Tibial nerve (tissue), 4 donors: ENCODE data around the gene TLR6. TPM values are rescaled to one million over a fixed set of nuclear protein-coding genes. Genes with fewer than 3 reads are reported as not detected.

Experiments used
- DNase-seq, 2 donors: peaks; one replicate each; pipeline ENCODE4 v3.0.0-alpha.2; 2019; ENCODE audit warnings: low spot score in 2 of 2
- H3K27ac ChIP-seq, 4 donors: fragments of 200-600 bp; sonication (generic) in 3 of 4; one replicate each; pipeline ENCODE4 v1.5.1; 2017 to 2019; ENCODE audit warnings: mild to moderate bottlenecking in 1 of 4
- H3K27me3 ChIP-seq, 2 donors: fragments of 200-600 bp; sonication (generic) in 1 of 2; one replicate each; pipeline versions ENCODE4 v1.5.1 to v1.6.0; 2017 to 2019
- H3K36me3 ChIP-seq, 3 donors: fragments of 200-600 bp; sonication (generic); one replicate each; pipeline ENCODE4 v1.5.1; 2018 to 2019
- H3K4me1 ChIP-seq, 4 donors: fragments of 200-600 bp; sonication (generic) in 3 of 4; one replicate each; pipeline ENCODE4 v1.5.1; 2017 to 2019
- H3K4me3 ChIP-seq, 4 donors: fragments of 200-600 bp; sonication (generic) in 3 of 4; one replicate each; pipeline ENCODE4 v1.5.1; 2017 to 2019; ENCODE audit warnings: mild to moderate bottlenecking in 1 of 4, moderate library complexity in 1 of 4
- H3K9me3 ChIP-seq, 4 donors: fragments of 200-600 bp; sonication (generic) in 3 of 4; one replicate each; pipeline ENCODE4 v1.5.1; 2017 to 2019
- EP300 ChIP-seq, 2 donors: sonication (generic); formaldehyde crosslinking; IDR thresholded peaks; one replicate each; pipeline ENCODE4 v1.6.1; 2017; ENCODE audit warnings: antibody characterized with exemption in 2 of 2, mild to moderate bottlenecking in 1 of 2
- POLR2A ChIP-seq, 2 donors: fragments of 450-650 bp; IDR thresholded peaks; one replicate each; pipeline ENCODE4 v1.6.1; 2017; ENCODE audit warnings: antibody characterized with exemption in 2 of 2, mild to moderate bottlenecking in 2 of 2, moderate library complexity in 2 of 2
- WGBS, 2 donors: methylation state at CpG; one replicate each; pipeline ENCODE4 v1.1.5; 2018; 5-methylcytosine and 5-hydroxymethylcytosine counted together
- total RNA-seq, 4 donors: library from RNA; depleted of rRNA; stranded (reverse); fragments of >200 nt; gene quantifications; one replicate each; pipeline ENCODE4 v1.1.0, GENCODE V29; 2016
- TF ChIP-seq, protein P1 (sequence below), 5 experiments: fragments of 200-600 bp in 3 of 5; fragments of 450-650 bp in 2 of 5; sonication (generic) in 3 of 5; IDR thresholded peaks; one replicate each; pipeline ENCODE4 v1.5.1; 2016 to 2019; ENCODE audit warnings: antibody characterized with exemption in 5 of 5, mild to moderate bottlenecking in 3 of 5, moderate library complexity in 2 of 5

TLR6 gene
- total RNA-seq, 4 donors from 2014 or later, result 4.2 to 8.6 (median 5.2) TPM

DNA sequence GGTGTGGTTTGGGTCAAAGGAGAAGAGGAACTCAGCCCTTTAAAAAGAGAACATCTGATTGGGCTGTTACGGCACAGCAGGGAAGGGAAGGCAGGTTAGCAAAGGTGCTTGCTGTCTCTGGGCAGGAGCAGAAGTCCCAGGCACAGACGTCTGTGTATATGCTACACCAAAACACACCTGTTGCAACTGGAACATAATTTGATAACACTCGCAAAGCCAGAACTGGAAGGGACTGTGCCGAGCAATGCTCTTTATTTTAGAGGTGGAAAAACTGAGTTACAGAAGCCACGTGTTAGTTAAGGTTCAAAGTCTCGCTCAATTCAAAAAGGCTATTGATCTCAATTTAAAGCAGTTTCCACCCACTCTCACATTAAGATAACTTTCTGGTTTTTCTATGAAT lies 8.8 kb upstream of the TLR6 start:
- Histone ChIP-seq H3K27ac (no peak overlapping the region), H3K9me3 (no peaks in the 10 kb centered on the region), H3K4me3 (no peak overlapping the region), H3K4me1 (peaks cover 0 to 27% (median 16%) of the 10 kb centered on the region in 4 donors), H3K36me3 (no peaks in the 10 kb centered on the region), H3K27me3 (no peaks in the 10 kb centered on the region)
- 78 to 79% methylated on average over 6 of the region's 6 CpGs for WGBS, 2 donors
- no peak for DNase-seq
- TF ChIP-seq, protein P1, sequence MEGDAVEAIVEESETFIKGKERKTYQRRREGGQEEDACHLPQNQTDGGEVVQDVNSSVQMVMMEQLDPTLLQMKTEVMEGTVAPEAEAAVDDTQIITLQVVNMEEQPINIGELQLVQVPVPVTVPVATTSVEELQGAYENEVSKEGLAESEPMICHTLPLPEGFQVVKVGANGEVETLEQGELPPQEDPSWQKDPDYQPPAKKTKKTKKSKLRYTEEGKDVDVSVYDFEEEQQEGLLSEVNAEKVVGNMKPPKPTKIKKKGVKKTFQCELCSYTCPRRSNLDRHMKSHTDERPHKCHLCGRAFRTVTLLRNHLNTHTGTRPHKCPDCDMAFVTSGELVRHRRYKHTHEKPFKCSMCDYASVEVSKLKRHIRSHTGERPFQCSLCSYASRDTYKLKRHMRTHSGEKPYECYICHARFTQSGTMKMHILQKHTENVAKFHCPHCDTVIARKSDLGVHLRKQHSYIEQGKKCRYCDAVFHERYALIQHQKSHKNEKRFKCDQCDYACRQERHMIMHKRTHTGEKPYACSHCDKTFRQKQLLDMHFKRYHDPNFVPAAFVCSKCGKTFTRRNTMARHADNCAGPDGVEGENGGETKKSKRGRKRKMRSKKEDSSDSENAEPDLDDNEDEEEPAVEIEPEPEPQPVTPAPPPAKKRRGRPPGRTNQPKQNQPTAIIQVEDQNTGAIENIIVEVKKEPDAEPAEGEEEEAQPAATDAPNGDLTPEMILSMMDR (IDR thresholded peaks at IDR 0.05), result no peak
- TF ChIP-seq POLR2A (IDR thresholded peaks at IDR 0.05) (no peak), EP300 (IDR thresholded peaks at IDR 0.05) (no peak)

DNA sequence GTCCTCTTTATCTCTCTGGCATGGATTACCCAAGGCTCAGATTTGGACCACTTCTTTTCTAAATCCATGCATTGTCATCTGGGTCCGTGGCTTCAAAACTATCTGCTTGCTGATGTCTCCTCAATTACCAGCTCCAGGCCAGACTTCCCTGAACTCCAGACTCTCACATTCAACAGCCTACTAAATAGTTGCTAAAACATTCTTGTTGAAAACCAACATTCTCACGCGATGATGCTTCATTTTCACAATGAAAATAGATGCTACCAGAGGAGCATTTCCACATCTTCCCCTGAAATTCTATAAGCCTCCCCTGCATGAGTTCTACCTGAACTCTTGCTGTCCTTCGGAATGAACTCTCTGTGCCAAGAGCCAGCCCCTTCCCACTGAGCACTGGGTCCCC lies 5.2 kb upstream of the TLR6 start:
- Histone ChIP-seq H3K36me3 (no peaks in the 10 kb centered on the region), H3K4me1 (peaks cover 0 to 17% (median 8%) of the 10 kb centered on the region in 4 donors), H3K4me3 (no peak overlapping the region), H3K27ac (no peak overlapping the region), H3K9me3 (no peaks in the 10 kb centered on the region), H3K27me3 (no peaks in the 10 kb centered on the region)
- TF ChIP-seq POLR2A (IDR thresholded peaks at IDR 0.05) (no peak), EP300 (IDR thresholded peaks at IDR 0.05) (no peak)
- TF ChIP-seq, protein P1 (IDR thresholded peaks at IDR 0.05), result no peak
- DNase-seq, result no peak
- WGBS, 2 donors, result 85 to 94% methylated on average over 4 of the region's 4 CpGs

GRCh38 chr4:38860788-38861424 lies 4.3 kb upstream of the TLR6 start:
- Histone ChIP-seq H3K27me3 (no peaks in the 10 kb centered on the region), H3K27ac (no peak overlapping the region), H3K4me3 (no peak overlapping the region), H3K36me3 (no peaks in the 10 kb centered on the region), H3K4me1 (peaks cover 0 to 22% (median 8%) of the 10 kb centered on the region in 4 donors), H3K9me3 (no peaks in the 10 kb centered on the region)
- DNase-seq, result no peak
- TF ChIP-seq POLR2A (IDR thresholded peaks at IDR 0.05), result no peak
- TF ChIP-seq, protein P1 (IDR thresholded peaks at IDR 0.05), result peak in 3 of 5 experiments; percentile 33 to 60 (median 52)
- WGBS, 2 donors, result 43 to 48% methylated on average over 5 of the region's 5 CpGs

DNA sequence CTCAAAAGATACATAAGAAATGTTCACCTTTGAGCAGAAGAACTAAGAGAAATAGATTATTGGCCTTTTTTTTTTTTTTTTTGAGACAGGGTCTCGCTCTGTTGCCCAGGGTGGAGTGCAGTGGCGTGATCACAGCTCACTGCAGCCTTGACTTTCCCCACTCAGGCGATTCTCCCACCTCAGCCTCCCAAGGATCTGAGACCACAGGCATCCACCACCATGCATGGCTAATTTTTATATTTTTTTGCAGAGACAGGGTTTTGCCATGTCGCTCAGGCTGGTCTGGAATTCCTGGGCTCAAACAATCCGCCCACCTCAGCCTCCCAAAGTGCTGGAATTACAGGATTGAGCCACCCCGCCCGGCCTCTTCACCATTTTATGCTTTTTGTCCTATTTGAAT lies 2.9 kb upstream of the TLR6 start:
- no peak overlapping the region for H3K27ac ChIP-seq
- no peaks in the 10 kb centered on the region for H3K27me3 ChIP-seq
- TF ChIP-seq POLR2A (IDR thresholded peaks at IDR 0.05) (no peak), EP300 (IDR thresholded peaks at IDR 0.05) (no peak)
- TF ChIP-seq, protein P1 (IDR thresholded peaks at IDR 0.05), result no peak
- H3K36me3 ChIP-seq, result no peaks in the 10 kb centered on the region
- H3K4me3 ChIP-seq, result no peak overlapping the region
- 87 to 97% methylated on average over 7 of the region's 7 CpGs for WGBS, 2 donors
- H3K4me1 ChIP-seq, result peaks cover 0 to 22% (median 8%) of the 10 kb centered on the region in 4 donors
- DNase-seq, result no peak
- H3K9me3 ChIP-seq, result no peaks in the 10 kb centered on the region

GRCh38 chr4:38858097-38858420 lies 1.4 kb upstream of the TLR6 start:
- TF ChIP-seq, protein P1 (IDR thresholded peaks at IDR 0.05), result no peak
- no peak for TF ChIP-seq EP300 (IDR thresholded peaks at IDR 0.05)
- no peak for TF ChIP-seq POLR2A (IDR thresholded peaks at IDR 0.05)
- H3K9me3 ChIP-seq, result no peaks in the 10 kb centered on the region
- WGBS, 2 donors, result 22 to 25% methylated on average over 3 of the region's 3 CpGs
- H3K4me1 ChIP-seq, result peaks cover 0 to 22% (median 8%) of the 10 kb centered on the region in 4 donors
- H3K27ac ChIP-seq, result peak overlapping the region; percentile 67 to 89 (median 78)
- H3K4me3 ChIP-seq, result no peak overlapping the region
- H3K27me3 ChIP-seq, result no peaks in the 10 kb centered on the region
- H3K36me3 ChIP-seq, result no peaks in the 10 kb centered on the region
- no peak for DNase-seq
